A673 (cell line): Measurements from ENCODE around the gene GPR22.

Source experiments
- EZH2 ChIP-seq: fragments of 200-600 bp; sonication (generic); IDR thresholded peaks from 2 replicates; pipeline ENCODE4 v1.6.1; 2017; ENCODE audit warnings: borderline replicate concordance, low read depth, mild to moderate bottlenecking, mixed read lengths, antibody characterized with exemption, low read length; ENCODE audit not compliant: poor library complexity, severe bottlenecking
- TF ChIP-seq, protein P1 (sequence below): fragments of 300-800, 200-600 bp; sonication (generic); conservative IDR thresholded peaks from 2 replicates; pipeline ENCODE4 v1.5.1; 2017; ENCODE audit warnings: low read depth, mild to moderate bottlenecking, antibody characterized with exemption, low read length, moderate library complexity, mixed read lengths

DNA sequence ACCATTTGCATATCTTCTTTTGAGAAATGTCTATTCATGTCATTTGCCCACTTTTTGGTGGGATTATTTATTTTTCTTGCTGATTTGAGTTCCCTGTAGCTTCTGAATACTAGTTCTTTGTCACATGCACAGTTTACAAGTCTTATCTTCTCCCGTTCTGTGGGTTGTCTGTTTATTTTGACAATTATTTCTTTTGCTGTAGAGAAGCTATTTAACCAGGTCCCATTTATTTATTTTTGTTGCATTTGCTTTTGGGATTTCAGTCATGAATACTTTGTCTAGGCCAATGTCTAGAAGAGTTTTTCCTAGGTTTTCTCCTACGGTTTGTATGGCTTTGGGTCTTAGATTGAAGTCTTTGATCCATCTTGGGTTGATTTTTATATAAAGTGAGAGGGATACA lies 32.9 kb downstream of the GPR22 start:
- TF ChIP-seq, protein P1, sequence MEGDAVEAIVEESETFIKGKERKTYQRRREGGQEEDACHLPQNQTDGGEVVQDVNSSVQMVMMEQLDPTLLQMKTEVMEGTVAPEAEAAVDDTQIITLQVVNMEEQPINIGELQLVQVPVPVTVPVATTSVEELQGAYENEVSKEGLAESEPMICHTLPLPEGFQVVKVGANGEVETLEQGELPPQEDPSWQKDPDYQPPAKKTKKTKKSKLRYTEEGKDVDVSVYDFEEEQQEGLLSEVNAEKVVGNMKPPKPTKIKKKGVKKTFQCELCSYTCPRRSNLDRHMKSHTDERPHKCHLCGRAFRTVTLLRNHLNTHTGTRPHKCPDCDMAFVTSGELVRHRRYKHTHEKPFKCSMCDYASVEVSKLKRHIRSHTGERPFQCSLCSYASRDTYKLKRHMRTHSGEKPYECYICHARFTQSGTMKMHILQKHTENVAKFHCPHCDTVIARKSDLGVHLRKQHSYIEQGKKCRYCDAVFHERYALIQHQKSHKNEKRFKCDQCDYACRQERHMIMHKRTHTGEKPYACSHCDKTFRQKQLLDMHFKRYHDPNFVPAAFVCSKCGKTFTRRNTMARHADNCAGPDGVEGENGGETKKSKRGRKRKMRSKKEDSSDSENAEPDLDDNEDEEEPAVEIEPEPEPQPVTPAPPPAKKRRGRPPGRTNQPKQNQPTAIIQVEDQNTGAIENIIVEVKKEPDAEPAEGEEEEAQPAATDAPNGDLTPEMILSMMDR: no peak
- no peak for TF ChIP-seq EZH2
